ENCODE data around the gene WNT1.
A peak's percentile ranks its signal among the peaks of the same experiment; 100 is the strongest.

Gene WNT1

DNA sequence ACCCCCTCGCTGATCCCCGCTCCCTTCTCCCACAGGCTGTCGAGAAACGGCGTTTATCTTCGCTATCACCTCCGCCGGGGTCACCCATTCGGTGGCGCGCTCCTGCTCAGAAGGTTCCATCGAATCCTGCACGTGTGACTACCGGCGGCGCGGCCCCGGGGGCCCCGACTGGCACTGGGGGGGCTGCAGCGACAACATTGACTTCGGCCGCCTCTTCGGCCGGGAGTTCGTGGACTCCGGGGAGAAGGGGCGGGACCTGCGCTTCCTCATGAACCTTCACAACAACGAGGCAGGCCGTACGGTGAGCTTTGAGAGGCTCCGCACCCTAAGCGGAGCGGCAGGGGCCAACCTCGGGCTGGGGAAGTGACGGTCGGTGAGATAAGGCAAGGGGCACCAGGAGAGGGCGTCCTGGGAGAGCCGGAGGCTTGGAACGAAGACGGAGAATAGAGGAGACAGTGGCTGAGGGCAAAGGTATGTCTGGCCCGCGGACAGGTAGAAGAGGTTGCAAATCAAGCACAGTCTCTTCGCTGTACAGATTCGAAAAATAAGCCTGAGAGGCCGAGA, 2.3 kb downstream of the WNT1 start:
- no peak overlapping the region for H3K27ac ChIP-seq (replicated peaks; ENCODE audit: low read length)
- peaks cover 3 to 18% of the 10 kb centered on the region in 2 donors for H3K4me1 ChIP-seq (ENCODE audit: control insufficient read depth in 2 of 2, insufficient read depth in 1 of 2, low read depth in 1 of 2, low read length in 2 of 2)
- no peak overlapping the region for H2BK15ac ChIP-seq (ENCODE audit: low read length)
- no peak for DNase-seq (ENCODE audit: low spot score)
- no peak overlapping the region for H2BK12ac ChIP-seq (ENCODE audit: low read length)
- H3K9me3 ChIP-seq (replicated peaks in 1 of 2; ENCODE audit: control insufficient read depth in 2 of 2, insufficient read depth in 1 of 2, low read depth in 1 of 2, low read length in 2 of 2), result peaks cover 0 to 5% of the 10 kb centered on the region in 2 donors
- H3K18ac ChIP-seq (ENCODE audit: low read length), result peak overlapping the region; percentile 74
- no peaks in the 10 kb centered on the region for H3K36me3 ChIP-seq (replicated peaks in 1 of 2; ENCODE audit: control insufficient read depth in 2 of 2, insufficient read depth in 2 of 2, low read length in 2 of 2)
- H3K14ac ChIP-seq (ENCODE audit: low read length), result no peak overlapping the region
- no peak overlapping the region for H3K4me3 ChIP-seq (ENCODE audit: low read length in 2 of 2)
- no peak overlapping the region for H3K4ac ChIP-seq (ENCODE audit: low read length)
- H3K4me2 ChIP-seq (ENCODE audit: insufficient read depth, low read length, poor library complexity, severe bottlenecking), result no peak overlapping the region
- H2BK5ac ChIP-seq (ENCODE audit: low read length), result no peak overlapping the region
- H4K8ac ChIP-seq (ENCODE audit: low read depth, low read length), result no peak overlapping the region
- no peaks in the 10 kb centered on the region for H3K79me1 ChIP-seq (ENCODE audit: low read depth, low read length)
- WGBS, 2 donors (ENCODE audit: extremely low coverage in 2 of 2, insufficient read length in 2 of 2, insufficient replicate concordance in 1 of 2), result no CpG with 5 or more reads among the region's 46 CpGs
- peak overlapping the region; percentile 91 for H3K23ac ChIP-seq (ENCODE audit: low read depth, low read length, poor library complexity)
- H3K27me3 ChIP-seq (ENCODE audit: control insufficient read depth in 3 of 3, insufficient read depth in 3 of 3, low read depth in 1 of 3, low read length in 3 of 3), result peaks cover 70 to 98% (median 98%) of the 10 kb centered on the region in 3 experiments
- H2AFZ ChIP-seq (ENCODE audit: low read length), result peak overlapping the region; percentile 73
- H2BK120ac ChIP-seq (ENCODE audit: low read depth, low read length), result no peak overlapping the region
- no peak overlapping the region for H4K91ac ChIP-seq (ENCODE audit: low read depth, low read length, poor library complexity)
- no peak overlapping the region for H3K9ac ChIP-seq (ENCODE audit: low read depth, low read length, poor library complexity)
- H2AK5ac ChIP-seq (ENCODE audit: low read depth, low read length), result peak overlapping the region; percentile 64

DNA sequence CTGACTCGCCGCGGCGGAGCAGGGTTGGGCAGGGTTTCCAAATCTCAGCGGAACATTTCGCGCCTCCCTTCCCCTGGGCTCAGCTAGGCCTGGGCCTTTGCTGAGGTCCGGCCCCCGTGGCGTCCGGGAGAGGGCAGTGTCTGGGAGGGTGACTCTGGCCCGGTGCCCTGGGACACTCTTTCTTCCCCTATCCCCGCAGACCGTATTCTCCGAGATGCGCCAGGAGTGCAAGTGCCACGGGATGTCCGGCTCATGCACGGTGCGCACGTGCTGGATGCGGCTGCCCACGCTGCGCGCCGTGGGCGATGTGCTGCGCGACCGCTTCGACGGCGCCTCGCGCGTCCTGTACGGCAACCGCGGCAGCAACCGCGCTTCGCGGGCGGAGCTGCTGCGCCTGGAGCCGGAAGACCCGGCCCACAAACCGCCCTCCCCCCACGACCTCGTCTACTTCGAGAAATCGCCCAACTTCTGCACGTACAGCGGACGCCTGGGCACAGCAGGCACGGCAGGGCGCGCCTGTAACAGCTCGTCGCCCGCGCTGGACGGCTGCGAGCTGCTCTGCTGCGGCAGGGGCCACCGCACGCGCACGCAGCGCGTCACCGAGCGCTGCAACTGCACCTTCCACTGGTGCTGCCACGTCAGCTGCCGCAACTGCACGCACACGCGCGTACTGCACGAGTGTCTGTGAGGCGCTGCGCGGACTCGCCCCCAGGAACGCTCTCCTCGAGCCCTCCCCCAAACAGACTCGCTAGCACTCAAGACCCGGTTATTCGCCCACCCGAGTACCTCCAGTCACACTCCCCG, 3.0 kb downstream of the WNT1 start:
- Histone ChIP-seq H3K23ac (ENCODE audit: low read depth, low read length, poor library complexity) (peak overlapping the region; percentile 91), H3K9me3 (replicated peaks in 1 of 2; ENCODE audit: control insufficient read depth in 2 of 2, insufficient read depth in 1 of 2, low read depth in 1 of 2, low read length in 2 of 2) (peaks cover 0 to 5% of the 10 kb centered on the region in 2 donors), H3K4me2 (ENCODE audit: insufficient read depth, low read length, poor library complexity, severe bottlenecking) (peak overlapping the region; percentile 29), H2AK5ac (ENCODE audit: low read depth, low read length) (peak overlapping the region; percentile 64), H3K9ac (ENCODE audit: low read depth, low read length, poor library complexity) (peak overlapping the region; percentile 80), H2AFZ (ENCODE audit: low read length) (peak overlapping the region; percentile 73), H2BK12ac (ENCODE audit: low read length) (peak overlapping the region; percentile 53), H4K91ac (ENCODE audit: low read depth, low read length, poor library complexity) (no peak overlapping the region), H3K27ac (replicated peaks; ENCODE audit: low read length) (no peak overlapping the region), H3K36me3 (replicated peaks in 1 of 2; ENCODE audit: control insufficient read depth in 2 of 2, insufficient read depth in 2 of 2, low read length in 2 of 2) (no peaks in the 10 kb centered on the region), H3K27me3 (ENCODE audit: control insufficient read depth in 3 of 3, insufficient read depth in 3 of 3, low read depth in 1 of 3, low read length in 3 of 3) (peaks cover 74 to 98% (median 98%) of the 10 kb centered on the region in 3 experiments), H3K4ac (ENCODE audit: low read length) (no peak overlapping the region), H4K8ac (ENCODE audit: low read depth, low read length) (no peak overlapping the region), H2BK5ac (ENCODE audit: low read length) (no peak overlapping the region), H3K14ac (ENCODE audit: low read length) (peak overlapping the region; percentile 49), H2BK120ac (ENCODE audit: low read depth, low read length) (no peak overlapping the region), H3K79me1 (ENCODE audit: low read depth, low read length) (no peaks in the 10 kb centered on the region), H3K4me3 (ENCODE audit: low read length in 2 of 2) (peak overlapping the region; percentile 20 to 63), H2BK15ac (ENCODE audit: low read length) (no peak overlapping the region), H3K4me1 (ENCODE audit: control insufficient read depth in 2 of 2, insufficient read depth in 1 of 2, low read depth in 1 of 2, low read length in 2 of 2) (peaks cover 3 to 23% of the 10 kb centered on the region in 2 donors), H3K18ac (ENCODE audit: low read length) (peak overlapping the region; percentile 93)
- DNase-seq (ENCODE audit: low spot score), result no peak
- no CpG with 5 or more reads among the region's 91 CpGs for WGBS, 2 donors (ENCODE audit: extremely low coverage in 2 of 2, insufficient read length in 2 of 2, insufficient replicate concordance in 1 of 2)

DNA sequence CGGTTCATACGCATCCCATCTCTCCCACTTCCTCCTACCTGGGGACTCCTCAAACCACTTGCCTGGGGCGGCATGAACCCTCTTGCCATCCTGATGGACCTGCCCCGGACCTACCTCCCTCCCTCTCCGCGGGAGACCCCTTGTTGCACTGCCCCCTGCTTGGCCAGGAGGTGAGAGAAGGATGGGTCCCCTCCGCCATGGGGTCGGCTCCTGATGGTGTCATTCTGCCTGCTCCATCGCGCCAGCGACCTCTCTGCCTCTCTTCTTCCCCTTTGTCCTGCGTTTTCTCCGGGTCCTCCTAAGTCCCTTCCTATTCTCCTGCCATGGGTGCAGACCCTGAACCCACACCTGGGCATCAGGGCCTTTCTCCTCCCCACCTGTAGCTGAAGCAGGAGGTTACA, 3.6 kb downstream of the WNT1 start:
- Histone ChIP-seq H3K4ac (ENCODE audit: low read length) (no peak overlapping the region), H3K27ac (replicated peaks; ENCODE audit: low read length) (no peak overlapping the region), H2BK5ac (ENCODE audit: low read length) (no peak overlapping the region), H2BK15ac (ENCODE audit: low read length) (no peak overlapping the region), H3K4me3 (ENCODE audit: low read length in 2 of 2) (no peak overlapping the region), H2AFZ (ENCODE audit: low read length) (peak overlapping the region; percentile 57), H3K4me1 (ENCODE audit: control insufficient read depth in 2 of 2, insufficient read depth in 1 of 2, low read depth in 1 of 2, low read length in 2 of 2) (peaks cover 7 to 27% of the 10 kb centered on the region in 2 donors), H2BK120ac (ENCODE audit: low read depth, low read length) (no peak overlapping the region), H3K36me3 (replicated peaks in 1 of 2; ENCODE audit: control insufficient read depth in 2 of 2, insufficient read depth in 2 of 2, low read length in 2 of 2) (no peaks in the 10 kb centered on the region), H3K9me3 (replicated peaks in 1 of 2; ENCODE audit: control insufficient read depth in 2 of 2, insufficient read depth in 1 of 2, low read depth in 1 of 2, low read length in 2 of 2) (peaks cover 0 to 5% of the 10 kb centered on the region in 2 donors), H3K79me1 (ENCODE audit: low read depth, low read length) (no peaks in the 10 kb centered on the region), H3K18ac (ENCODE audit: low read length) (peak overlapping the region; percentile 93), H3K27me3 (ENCODE audit: control insufficient read depth in 3 of 3, insufficient read depth in 3 of 3, low read depth in 1 of 3, low read length in 3 of 3) (peaks cover 74 to 98% (median 95%) of the 10 kb centered on the region in 3 experiments), H3K4me2 (ENCODE audit: insufficient read depth, low read length, poor library complexity, severe bottlenecking) (peak overlapping the region; percentile 29), H3K14ac (ENCODE audit: low read length) (peak overlapping the region; percentile 49), H2AK5ac (ENCODE audit: low read depth, low read length) (no peak overlapping the region), H4K91ac (ENCODE audit: low read depth, low read length, poor library complexity) (no peak overlapping the region), H4K8ac (ENCODE audit: low read depth, low read length) (no peak overlapping the region), H3K23ac (ENCODE audit: low read depth, low read length, poor library complexity) (peak overlapping the region; percentile 91), H2BK12ac (ENCODE audit: low read length) (no peak overlapping the region), H3K9ac (ENCODE audit: low read depth, low read length, poor library complexity) (peak overlapping the region; percentile 74)
- no CpG with 5 or more reads among the region's 13 CpGs for WGBS, 2 donors (ENCODE audit: extremely low coverage in 2 of 2, insufficient read length in 2 of 2, insufficient replicate concordance in 1 of 2)
- no peak for DNase-seq (ENCODE audit: low spot score)

DNA sequence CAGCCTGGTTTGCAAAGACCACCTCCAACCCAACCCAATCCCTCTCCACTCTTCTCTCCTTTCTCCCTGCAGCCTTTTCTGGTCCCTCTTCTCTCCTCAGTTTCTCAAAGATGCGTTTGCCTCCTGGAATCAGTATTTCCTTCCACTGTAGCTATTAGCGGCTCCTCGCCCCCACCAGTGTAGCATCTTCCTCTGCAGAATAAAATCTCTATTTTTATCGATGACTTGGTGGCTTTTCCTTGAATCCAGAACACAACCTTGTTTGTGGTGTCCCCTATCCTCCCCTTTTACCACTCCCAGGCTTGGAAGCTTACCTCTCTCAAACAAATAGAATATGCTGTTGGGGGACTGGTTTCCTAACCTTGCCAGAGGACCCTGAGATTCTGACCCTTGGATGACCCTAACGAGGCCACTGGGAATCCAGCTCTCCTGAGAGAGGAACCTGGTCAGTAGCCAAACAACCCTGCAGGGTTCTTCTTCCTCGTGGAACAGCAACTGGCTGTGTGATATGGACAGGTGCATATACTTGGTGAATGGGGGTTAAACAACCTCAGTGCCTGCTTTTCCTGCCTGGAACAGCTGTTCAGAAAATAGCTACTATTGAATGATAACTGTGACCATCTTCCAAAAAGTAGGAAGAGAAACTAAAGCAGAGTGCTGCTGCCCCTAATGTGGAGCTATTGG, 4.4 kb downstream of the WNT1 start:
- Histone ChIP-seq H2AK5ac (ENCODE audit: low read depth, low read length) (no peak overlapping the region), H3K9ac (ENCODE audit: low read depth, low read length, poor library complexity) (no peak overlapping the region), H2BK5ac (ENCODE audit: low read length) (no peak overlapping the region), H3K27ac (replicated peaks; ENCODE audit: low read length) (no peak overlapping the region), H3K4me3 (ENCODE audit: low read length in 2 of 2) (no peak overlapping the region), H3K4me2 (ENCODE audit: insufficient read depth, low read length, poor library complexity, severe bottlenecking) (no peak overlapping the region), H2BK15ac (ENCODE audit: low read length) (no peak overlapping the region), H3K14ac (ENCODE audit: low read length) (no peak overlapping the region), H3K18ac (ENCODE audit: low read length) (no peak overlapping the region), H3K4me1 (ENCODE audit: control insufficient read depth in 2 of 2, insufficient read depth in 1 of 2, low read depth in 1 of 2, low read length in 2 of 2) (peaks cover 12 to 30% of the 10 kb centered on the region in 2 donors), H3K36me3 (replicated peaks in 1 of 2; ENCODE audit: control insufficient read depth in 2 of 2, insufficient read depth in 2 of 2, low read length in 2 of 2) (no peaks in the 10 kb centered on the region), H4K91ac (ENCODE audit: low read depth, low read length, poor library complexity) (no peak overlapping the region), H3K79me1 (ENCODE audit: low read depth, low read length) (no peaks in the 10 kb centered on the region), H2AFZ (ENCODE audit: low read length) (no peak overlapping the region), H3K23ac (ENCODE audit: low read depth, low read length, poor library complexity) (no peak overlapping the region), H3K9me3 (replicated peaks in 1 of 2; ENCODE audit: control insufficient read depth in 2 of 2, insufficient read depth in 1 of 2, low read depth in 1 of 2, low read length in 2 of 2) (peaks cover 0 to 2% of the 10 kb centered on the region in 2 donors), H3K4ac (ENCODE audit: low read length) (no peak overlapping the region), H4K8ac (ENCODE audit: low read depth, low read length) (no peak overlapping the region), H3K27me3 (ENCODE audit: control insufficient read depth in 3 of 3, insufficient read depth in 3 of 3, low read depth in 1 of 3, low read length in 3 of 3) (peaks cover 68 to 98% (median 90%) of the 10 kb centered on the region in 3 experiments), H2BK120ac (ENCODE audit: low read depth, low read length) (no peak overlapping the region), H2BK12ac (ENCODE audit: low read length) (no peak overlapping the region)
- no CpG with 5 or more reads among the region's 6 CpGs for WGBS, 2 donors (ENCODE audit: extremely low coverage in 2 of 2, insufficient read length in 2 of 2, insufficient replicate concordance in 1 of 2)
- DNase-seq (ENCODE audit: low spot score), result no peak

Data from neuronal stem cell (in vitro differentiated cells).